Stimulated activated CD4-positive, alpha-beta T cell treated with anti-CD3 and anti-CD28 coated beads, Interleukin-12 subunit alpha, Interleukin-12 subunit beta, amount 100 ng/mL, for 4 hours (primary cell): ENCODE data around the gene NAIF1.

Experiments used
- DNase-seq: peaks from one replicate; pipeline ENCODE4 v3.0.0-alpha.2; 2020

NAIF1 gene

GRCh38 chr9:128101690-128102089, 34.6 kb upstream of the NAIF1 start:
- DNase-seq, result no peak

GRCh38 chr9:128101231-128101661, 34.1 kb upstream of the NAIF1 start:
- no peak for DNase-seq

- no peak for DNase-seq
Measured at GRCh38 chr9:128100581-128100980, 33.5 kb upstream of the NAIF1 start.

- no peak for DNase-seq
Measured at GRCh38 chr9:128099932-128100491, 32.9 kb upstream of the NAIF1 start.

- DNase-seq, result no peak
Measured at GRCh38 chr9:128099231-128099931, 32.3 kb upstream of the NAIF1 start.

- peak; percentile 62 for DNase-seq
Measured at GRCh38 chr9:128098297-128099230, 31.4 kb upstream of the NAIF1 start.

GRCh38 chr9:128097543-128098296, 30.6 kb upstream of the NAIF1 start:
- DNase-seq, result no peak

GRCh38 chr9:128096616-128097536, 29.8 kb upstream of the NAIF1 start:
- no peak for DNase-seq

GRCh38 chr9:128094950-128095544, 27.9 kb upstream of the NAIF1 start:
- no peak for DNase-seq

GRCh38 chr9:128094166-128094949, 27.2 kb upstream of the NAIF1 start:
- DNase-seq, result peak; percentile 75

GRCh38 chr9:128093011-128093410, 25.9 kb upstream of the NAIF1 start:
- no peak for DNase-seq

- DNase-seq, result no peak
Measured at GRCh38 chr9:128092199-128092977, 25.3 kb upstream of the NAIF1 start.

GRCh38 chr9:128091571-128091970, 24.5 kb upstream of the NAIF1 start:
- DNase-seq, result no peak

GRCh38 chr9:128091144-128091543, 24.0 kb upstream of the NAIF1 start:
- no peak for DNase-seq

GRCh38 chr9:128089299-128089698, 22.2 kb upstream of the NAIF1 start:
- no peak for DNase-seq

- no peak for DNase-seq
Measured at GRCh38 chr9:128088253-128088945, 21.3 kb upstream of the NAIF1 start.

- no peak for DNase-seq
Measured at GRCh38 chr9:128087262-128087661, 20.1 kb upstream of the NAIF1 start.

GRCh38 chr9:128085943-128086342, 18.8 kb upstream of the NAIF1 start:
- DNase-seq, result no peak

- DNase-seq, result no peak
Measured at GRCh38 chr9:128084746-128085145, 17.6 kb upstream of the NAIF1 start.
